Astrocyte of the cerebellum (primary cell): ENCODE data around the gene ZMYND8.

ENCODE experiments used
- DNase-seq: peaks from one replicate; pipeline ENCODE4 v3.0.0-alpha.2; 2011; ENCODE audit warnings: low read depth
- H3K4me3 ChIP-seq: 2 replicates; pipeline ENCODE4 v1.5.1; 2011; ENCODE audit warnings: mild to moderate bottlenecking, low read depth, low read length, moderate library complexity
- CTCF ChIP-seq: IDR thresholded peaks from 2 replicates; pipeline ENCODE4 v1.5.1; 2012; ENCODE audit warnings: low read length, low read depth, moderate library complexity, mild to moderate bottlenecking; ENCODE audit errors: missing control alignments
- in situ Hi-C: cut with HindIII; loops from 2 replicates; pipeline ENCODE4 v1.10.0; 2017; ENCODE audit warnings: low sequenced_read_pairs

Gene ZMYND8

GRCh38 chr20:47355489-47356219, 845 bp downstream of the ZMYND8 start:
- no peak for TF ChIP-seq CTCF
- H3K4me3 ChIP-seq: peak overlapping the region; percentile 17
- in situ Hi-C loops: loop anchor here (25.0 kb wide), 1 partner anchor 257 kb away; no protein-coding TSS in a partner anchor
- no peak for DNase-seq

- H3K4me3 ChIP-seq: peak overlapping the region; percentile 17
- in situ Hi-C loops: loop anchor here (5.0 to 25.0 kb wide), 2 partner anchors 83 to 257 kb away; no protein-coding TSS in a partner anchor
- TF ChIP-seq CTCF: no peak
- no peak for DNase-seq
These were observed 1.6 kb downstream of the ZMYND8 start for GRCh38 chr20:47354714-47355488.

GRCh38 chr20:47354464-47354713, 2.1 kb downstream of the ZMYND8 start:
- DNase-seq: no peak
- H3K4me3 ChIP-seq: peak overlapping the region; percentile 17
- in situ Hi-C loops: loop anchor here (5.0 to 25.0 kb wide), 2 partner anchors 82 to 258 kb away; no protein-coding TSS in a partner anchor
- TF ChIP-seq CTCF: no peak

GRCh38 chr20:47353692-47354463, 2.6 kb downstream of the ZMYND8 start:
- in situ Hi-C loops: loop anchor here (5.0 to 25.0 kb wide), 2 partner anchors 82 to 258 kb away; no protein-coding TSS in a partner anchor
- DNase-seq: no peak
- H3K4me3 ChIP-seq: peak overlapping the region; percentile 34
- TF ChIP-seq CTCF: no peak

DNA sequence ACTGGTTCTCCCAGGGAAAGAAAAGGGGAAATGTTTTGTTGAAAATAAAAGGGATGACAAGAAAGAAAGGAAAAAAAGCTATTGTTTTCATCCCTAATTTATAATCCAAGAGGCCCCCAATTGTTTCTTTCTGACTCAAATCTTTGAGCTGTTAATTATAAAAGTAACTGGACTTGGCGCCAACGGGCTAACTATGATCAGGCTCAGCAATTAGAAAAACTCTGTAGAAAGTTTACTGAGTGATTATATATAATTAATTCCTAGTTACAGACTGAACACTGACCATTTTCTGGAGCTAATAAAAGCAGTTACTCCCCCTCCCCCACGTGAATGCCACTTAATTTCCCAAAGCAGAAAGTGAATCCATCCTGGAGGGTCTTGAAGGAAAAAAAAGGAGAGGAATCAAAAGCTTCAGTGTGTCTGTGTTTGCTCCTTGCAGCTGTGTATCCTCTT, 3.2 kb downstream of the ZMYND8 start:
- no peak for DNase-seq
- no peak for TF ChIP-seq CTCF
- peak overlapping the region; percentile 34 for H3K4me3 ChIP-seq
- in situ Hi-C loops: loop anchor here (5.0 to 25.0 kb wide), 2 partner anchors 81 to 259 kb away; no protein-coding TSS in a partner anchor
